Stimulated activated CD4-positive, alpha-beta T cell treated with anti-CD3 and anti-CD28 coated beads, TNF-alpha, amount 100 ng/mL, for 48 hours (primary cell): ENCODE measurements around the gene OGFOD2.

Source experiments
- DNase-seq, 3 donors: peaks; one replicate each; pipeline ENCODE4 v3.0.0-alpha.2; 2020; ENCODE audit warnings: low read depth in 3 of 3

Gene OGFOD2

GRCh38 chr12:122951979-122952892, 22.8 kb upstream of the OGFOD2 start:
- DNase-seq: peak; percentile 42 to 61 (median 58)

DNA sequence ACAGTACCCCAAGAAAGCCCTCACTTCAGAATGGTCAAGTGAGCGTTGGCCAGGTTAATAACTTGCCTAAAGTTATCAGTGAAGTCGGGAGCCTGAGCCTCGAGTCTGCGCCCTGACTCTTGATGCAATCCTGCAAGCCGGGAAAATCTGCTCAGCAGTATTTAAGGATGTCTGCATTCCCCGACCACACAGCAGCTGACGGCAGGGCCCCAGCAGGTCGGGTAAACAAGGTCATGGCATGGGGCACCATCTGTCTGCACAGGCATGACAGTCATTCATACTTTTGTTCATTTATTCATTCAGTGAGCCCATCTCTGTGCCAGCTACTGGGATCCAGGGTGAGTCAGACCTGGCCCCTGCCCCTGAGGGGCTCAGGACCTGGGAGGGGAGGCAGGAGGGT, 19.9 kb upstream of the OGFOD2 start:
- no peak for DNase-seq

DNA sequence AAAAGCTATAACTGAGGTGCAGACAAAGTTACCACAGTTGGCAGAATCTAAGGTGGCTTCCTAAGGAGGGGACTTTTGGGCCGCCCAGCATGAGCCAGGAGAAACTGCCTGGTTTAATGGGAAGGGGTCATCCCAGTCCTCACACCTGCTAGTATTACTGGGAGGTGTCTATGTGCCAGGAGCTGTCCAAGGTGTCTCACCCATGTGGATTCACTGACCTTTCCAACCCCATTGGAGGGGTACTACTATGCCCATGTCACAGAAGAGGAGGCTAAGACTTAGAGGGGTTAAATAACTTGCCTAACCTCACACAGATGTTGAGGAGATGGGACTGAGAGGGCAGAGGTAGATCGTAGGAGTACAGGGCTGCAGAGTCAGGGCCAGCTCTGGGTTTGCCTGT, 19.0 kb upstream of the OGFOD2 start:
- DNase-seq: no peak

DNA sequence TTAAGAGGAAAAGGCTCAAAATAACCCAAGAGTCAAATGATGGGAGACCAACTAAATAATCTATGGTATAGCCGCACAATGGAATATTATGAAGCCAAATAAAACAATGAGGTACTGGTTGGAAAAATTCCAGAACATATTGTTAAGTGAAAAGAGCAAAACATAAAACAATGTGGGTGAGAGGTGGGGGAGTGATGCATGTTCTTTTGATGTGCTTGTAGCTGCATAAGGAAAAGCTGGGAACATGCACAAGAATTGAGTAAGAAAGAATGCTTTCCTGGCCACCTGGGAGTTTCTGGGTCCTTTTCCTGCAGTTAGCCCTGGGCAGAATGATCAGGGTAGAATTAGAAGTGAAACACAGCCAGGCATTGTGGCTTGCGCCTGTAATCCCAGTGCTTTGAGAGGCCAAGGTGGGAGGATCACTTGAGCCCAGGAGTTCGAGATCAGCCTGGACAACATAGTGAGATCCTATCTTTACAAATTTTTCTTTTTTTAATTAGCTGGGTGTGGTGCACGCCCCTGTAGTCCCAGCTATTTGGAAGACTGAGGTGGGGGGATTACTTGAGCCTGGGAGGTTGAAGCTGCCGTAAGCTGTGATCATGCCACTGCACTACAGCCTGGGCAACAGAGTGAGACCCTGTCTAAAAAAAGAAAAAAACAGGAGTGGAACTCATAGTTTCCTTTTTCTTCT, 16.7 kb upstream of the OGFOD2 start:
- DNase-seq: no peak

DNA sequence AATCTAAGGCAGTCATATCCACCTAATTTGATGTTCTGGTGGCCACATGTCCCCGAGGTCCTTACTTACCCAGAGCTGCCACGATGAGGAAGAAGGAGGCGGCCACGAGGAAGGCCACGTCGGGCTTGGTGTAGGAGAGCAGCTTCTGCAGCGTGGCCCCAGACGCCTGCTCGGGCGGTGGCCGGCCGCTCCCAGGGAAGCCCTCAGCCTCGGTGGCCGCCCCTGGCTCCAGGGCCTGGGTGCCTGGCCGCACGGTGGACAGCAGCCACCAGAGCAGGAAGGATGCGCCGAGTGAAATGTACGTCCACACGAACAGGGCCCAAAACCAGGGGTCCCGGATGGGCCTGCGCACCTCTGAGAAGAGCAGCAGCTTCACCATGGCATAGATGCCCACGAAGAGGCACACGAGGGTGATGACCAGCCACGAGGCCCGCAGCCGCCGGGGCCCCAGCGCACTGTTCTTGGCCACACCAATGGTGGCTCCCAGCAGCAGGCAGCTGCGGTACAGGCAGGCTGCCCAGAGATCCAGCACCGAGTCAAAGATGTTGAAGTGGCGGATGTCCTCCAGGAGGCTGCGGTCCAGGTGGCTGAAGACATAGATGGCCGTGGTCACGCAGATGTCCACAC, 15.4 kb upstream of the OGFOD2 start:
- no peak for DNase-seq

GRCh38 chr12:122960193-122960569, 14.9 kb upstream of the OGFOD2 start:
- DNase-seq: no peak

GRCh38 chr12:122961531-122962329, 13.3 kb upstream of the OGFOD2 start:
- no peak for DNase-seq

DNA sequence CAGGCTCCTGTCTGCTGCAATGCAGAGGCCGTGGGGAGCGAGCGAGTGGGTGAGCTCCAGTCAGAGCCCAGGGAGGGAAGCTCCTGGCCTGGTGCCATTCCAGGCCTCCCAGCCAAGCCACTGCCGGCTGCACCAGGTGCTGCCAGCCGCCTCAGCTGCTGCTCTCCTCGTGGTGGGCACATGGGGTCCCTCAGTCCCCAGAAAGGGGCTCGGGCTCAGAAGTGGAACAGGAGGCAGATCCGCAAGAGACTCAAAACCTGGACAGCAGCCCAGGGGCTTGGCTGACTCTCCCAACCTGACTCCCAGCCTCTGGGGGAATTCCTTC, 11.1 kb upstream of the OGFOD2 start:
- no peak for DNase-seq

- DNase-seq: no peak
Observed at GRCh38 chr12:122964439-122965257, 10.4 kb upstream of the OGFOD2 start.

DNA sequence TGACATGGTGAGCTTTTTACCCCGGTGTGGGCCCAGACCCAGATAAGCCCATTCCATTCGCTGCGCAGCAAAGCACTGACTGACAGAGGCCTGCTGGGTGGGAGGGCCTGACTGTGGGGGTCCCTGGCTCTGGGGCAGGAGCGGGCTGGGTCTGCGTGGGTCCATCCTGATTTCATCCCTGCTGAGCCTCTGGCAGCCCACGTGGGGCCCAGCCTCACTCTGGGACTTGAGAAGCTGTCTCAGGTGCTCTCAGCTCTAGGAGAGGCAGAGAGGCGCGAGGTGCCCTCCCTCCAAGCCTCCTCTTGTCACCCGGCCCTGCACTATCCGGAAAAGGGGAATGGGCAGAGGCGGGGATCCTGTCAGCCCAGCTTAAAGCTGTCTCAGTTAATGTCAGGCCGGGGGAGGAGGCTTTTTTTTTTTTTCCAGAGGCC, 9.7 kb upstream of the OGFOD2 start:
- no peak for DNase-seq

DNA sequence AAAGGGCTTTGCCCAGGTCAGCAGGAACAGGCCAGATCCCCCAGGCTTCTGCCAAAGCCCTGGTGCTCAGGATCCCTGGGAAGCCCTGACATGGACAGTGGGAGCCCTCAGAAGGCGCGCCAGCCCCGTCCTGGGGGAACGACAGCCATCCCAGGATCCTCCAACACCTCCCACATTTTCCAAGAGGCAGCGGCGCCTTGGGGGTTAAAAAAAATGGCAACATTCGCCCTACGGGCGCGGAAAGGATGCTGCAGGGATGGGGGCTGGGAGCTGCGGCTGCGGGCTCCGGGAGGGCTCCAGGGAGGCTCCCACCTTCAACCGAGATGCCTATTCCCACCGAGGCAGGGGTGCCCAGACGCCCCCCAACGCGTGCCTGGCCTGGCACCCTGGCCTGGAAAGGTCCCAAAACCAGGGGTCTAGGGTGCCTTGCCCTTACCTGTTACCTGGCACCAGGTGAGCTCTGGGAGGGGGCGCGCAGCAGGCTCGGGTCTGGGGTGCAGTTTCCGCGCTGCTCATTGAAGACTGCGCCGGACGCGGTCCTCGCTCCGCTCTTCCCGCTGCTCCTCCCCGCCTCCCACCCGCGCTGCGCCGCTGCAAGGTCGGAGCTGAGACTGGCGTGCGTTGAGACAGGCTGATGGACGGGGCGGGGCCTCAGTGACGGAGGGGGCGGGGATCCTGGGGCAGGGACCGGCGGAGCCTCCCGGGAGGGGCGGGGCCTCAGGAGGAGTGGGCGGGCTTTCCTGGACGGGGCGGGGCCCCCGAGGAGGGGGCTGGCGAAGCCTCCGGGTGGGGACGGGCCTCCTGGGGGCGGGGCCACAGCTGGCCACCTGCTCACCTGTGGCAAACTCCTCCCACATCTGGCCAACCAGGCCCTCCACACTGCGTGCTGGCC, 8.9 kb upstream of the OGFOD2 start, which contains the start of gene ABCB9:
Gene ABCB9 (minus strand): TSS at position 613 of the 892 bp plus-strand sequence. CDS start 6,228 bp downstream, outside the sequence.
- DNase-seq: peak; percentile 90 to 99 (median 94)

DNA sequence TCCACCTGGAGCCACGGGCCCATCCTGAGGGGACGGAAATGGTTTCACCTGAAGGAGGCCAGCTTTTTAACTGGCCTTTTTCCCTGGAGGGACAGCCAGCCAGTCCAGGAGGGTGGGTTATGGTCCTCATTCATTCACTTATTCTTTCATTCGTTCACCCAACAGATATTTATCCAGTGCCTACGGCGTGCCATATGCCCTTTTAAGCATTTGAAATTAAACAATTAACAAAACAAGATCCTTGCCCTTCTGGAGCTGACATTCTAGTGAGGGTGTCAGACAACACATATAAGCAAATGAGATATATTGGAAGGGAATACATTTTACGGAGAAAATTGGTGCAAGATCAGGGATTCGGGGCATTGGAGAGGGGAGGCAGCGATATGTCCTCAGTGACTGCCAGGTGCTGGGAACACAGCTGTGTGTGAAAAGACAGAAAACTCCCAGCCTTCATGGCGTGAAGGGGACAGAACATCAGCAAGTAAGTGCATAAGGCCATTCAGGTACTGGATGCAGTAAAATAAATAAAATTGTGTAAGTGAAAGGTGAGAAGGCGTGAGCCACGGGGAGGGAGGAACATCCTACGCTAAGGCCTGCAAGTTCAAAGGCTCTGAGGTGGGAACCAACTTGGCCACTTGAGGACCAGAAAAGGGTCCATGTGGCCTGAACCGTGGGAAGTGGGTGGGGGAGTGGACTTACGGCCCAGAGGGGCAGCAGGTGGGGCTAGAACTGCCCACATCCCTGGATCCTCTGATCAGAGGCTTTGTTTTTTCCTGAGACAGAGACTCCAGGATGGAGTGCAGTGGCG, 8.1 kb upstream of the OGFOD2 start:
- no peak for DNase-seq

DNA sequence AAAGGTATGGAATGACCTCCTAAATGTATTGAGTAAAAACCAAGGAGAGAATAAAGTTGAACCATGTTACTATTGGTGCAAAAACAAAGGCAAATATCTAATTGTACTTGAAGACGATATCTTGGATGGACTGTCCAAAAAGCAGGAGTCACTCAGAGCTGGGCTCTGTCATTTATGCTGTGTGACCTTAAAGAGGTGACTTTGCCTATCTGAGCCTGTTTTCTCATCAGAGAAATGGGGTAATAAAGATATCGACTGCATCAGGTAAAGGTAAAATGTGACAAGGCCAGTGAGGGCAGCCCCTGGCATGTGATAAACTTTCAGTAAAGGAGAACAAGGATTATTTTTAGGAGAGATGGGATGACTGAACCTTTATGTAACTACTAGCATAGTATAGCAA, 6.9 kb upstream of the OGFOD2 start:
- no peak for DNase-seq

GRCh38 chr12:122969676-122970075, 5.4 kb upstream of the OGFOD2 start:
- DNase-seq: no peak

- peak; percentile 98 for DNase-seq
Observed at GRCh38 chr12:122974274-122974891, 661 bp upstream of the OGFOD2 start.

DNA sequence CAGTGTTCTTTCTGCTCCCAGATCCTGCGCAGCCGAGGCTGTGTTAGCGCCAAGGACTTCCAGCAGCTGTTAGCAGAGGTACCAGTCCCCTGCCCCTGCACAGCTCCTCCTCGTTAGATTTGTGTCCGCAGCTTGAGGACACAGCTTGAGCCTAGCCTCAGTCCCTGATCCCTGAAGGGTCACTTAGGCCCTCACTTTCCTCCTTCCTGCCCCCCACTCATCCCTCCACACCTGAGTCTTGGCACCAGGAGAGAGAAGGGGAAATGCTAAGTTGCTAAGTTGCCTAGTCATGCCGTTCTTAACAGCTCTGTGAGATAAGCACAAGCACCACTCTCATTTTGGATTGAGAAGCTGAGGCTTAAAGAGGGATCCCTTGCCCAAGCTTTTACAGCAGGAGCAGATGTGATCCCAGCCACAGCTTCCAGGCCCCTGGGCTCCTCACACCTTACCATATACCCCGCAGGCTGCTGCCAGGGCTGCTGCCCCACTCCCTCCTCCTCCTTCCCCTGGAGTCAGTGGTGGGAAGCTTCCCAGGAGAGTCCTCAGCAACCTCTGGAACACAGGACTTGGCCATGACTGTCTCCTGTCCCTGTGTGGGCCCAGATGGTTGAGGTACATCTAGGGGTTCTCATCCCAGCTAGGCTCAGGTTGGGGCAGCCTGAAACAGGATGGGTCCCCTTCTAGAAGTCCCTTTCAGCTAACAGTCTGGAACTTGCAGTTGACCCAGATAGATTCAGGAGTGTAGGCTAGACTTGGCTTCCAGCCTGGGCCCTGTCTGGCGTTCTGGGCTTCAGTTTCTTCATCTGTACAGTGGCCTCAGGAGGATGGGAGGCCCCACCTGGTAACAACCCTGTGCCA, 975 bp downstream of the OGFOD2 start:
- no peak for DNase-seq

DNA sequence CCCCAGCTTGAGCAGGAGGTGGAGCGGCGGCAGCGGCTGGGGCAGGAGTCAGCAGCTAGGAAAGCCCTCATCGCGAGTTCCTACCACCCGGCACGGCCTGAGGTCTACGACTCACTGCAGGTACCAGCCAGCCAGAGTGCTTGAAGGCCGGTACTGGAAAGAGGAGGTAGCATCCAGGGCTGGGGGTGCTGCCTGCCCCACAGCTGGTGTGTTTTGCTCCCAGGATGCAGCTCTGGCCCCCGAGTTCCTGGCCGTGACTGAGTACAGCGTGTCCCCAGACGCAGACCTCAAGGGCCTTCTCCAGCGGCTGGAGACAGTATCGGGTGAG, 1.6 kb downstream of the OGFOD2 start:
- DNase-seq: no peak

GRCh38 chr12:122977153-122977552, 2.1 kb downstream of the OGFOD2 start:
- no peak for DNase-seq
